ENCODE results near the gene FAN1. TPM values are rescaled to one million over a fixed set of nuclear protein-coding genes. Genes with fewer than 3 reads are reported as not detected.

The FAN1 gene
- total RNA-seq, 1 donor from 2014 or later, result 17.5 TPM

DNA sequence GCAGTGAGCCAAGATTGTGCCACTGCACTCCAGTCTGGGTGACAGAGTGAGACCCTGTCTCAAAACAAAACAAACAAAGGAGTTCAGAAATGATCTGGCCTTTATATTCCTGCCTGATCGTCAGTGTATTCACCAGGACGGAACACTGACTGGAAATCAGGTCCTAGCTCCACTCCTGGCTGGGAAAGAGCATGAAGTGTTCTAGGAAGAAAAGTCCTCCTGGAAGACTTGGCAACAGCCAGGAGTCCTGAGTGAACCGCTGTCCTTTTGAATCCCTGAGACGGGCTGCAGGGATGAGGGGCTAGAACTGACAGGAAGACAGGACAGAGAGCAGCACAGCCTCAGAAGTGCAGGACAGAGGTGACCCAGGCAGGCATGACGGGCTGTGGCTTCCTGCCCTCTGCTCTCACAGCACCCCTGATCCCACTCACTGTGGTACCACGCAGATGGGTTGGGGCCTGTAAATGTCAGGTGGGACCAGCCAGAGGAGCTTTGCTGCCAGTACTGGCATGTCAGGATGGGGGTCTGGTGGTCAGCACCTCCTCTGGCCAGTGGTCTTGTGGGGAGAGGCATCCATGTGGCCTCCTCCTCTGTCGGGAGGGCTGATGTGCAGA is 23.5 kb downstream of the FAN1 start:
- Mint-ChIP-seq H3K36me3 (ENCODE audit: low read depth, unreplicated experiment) (peaks cover 21% of the 10 kb centered on the region), H3K27me3 (ENCODE audit: unreplicated experiment) (no peaks in the 10 kb centered on the region), H3K4me1 (ENCODE audit: unreplicated experiment) (peaks cover 12% of the 10 kb centered on the region), H3K27ac (ENCODE audit: unreplicated experiment) (no peak overlapping the region), H3K9me3 (ENCODE audit: unreplicated experiment) (no peaks in the 10 kb centered on the region), H3K4me3 (ENCODE audit: unreplicated experiment) (no peak overlapping the region)
- DNase-seq (ENCODE audit: low spot score), result no peak
- TF ChIP-seq, protein P1, sequence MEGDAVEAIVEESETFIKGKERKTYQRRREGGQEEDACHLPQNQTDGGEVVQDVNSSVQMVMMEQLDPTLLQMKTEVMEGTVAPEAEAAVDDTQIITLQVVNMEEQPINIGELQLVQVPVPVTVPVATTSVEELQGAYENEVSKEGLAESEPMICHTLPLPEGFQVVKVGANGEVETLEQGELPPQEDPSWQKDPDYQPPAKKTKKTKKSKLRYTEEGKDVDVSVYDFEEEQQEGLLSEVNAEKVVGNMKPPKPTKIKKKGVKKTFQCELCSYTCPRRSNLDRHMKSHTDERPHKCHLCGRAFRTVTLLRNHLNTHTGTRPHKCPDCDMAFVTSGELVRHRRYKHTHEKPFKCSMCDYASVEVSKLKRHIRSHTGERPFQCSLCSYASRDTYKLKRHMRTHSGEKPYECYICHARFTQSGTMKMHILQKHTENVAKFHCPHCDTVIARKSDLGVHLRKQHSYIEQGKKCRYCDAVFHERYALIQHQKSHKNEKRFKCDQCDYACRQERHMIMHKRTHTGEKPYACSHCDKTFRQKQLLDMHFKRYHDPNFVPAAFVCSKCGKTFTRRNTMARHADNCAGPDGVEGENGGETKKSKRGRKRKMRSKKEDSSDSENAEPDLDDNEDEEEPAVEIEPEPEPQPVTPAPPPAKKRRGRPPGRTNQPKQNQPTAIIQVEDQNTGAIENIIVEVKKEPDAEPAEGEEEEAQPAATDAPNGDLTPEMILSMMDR (IDR thresholded peaks at IDR 0.05; ENCODE audit: unreplicated experiment), result no peak

DNA sequence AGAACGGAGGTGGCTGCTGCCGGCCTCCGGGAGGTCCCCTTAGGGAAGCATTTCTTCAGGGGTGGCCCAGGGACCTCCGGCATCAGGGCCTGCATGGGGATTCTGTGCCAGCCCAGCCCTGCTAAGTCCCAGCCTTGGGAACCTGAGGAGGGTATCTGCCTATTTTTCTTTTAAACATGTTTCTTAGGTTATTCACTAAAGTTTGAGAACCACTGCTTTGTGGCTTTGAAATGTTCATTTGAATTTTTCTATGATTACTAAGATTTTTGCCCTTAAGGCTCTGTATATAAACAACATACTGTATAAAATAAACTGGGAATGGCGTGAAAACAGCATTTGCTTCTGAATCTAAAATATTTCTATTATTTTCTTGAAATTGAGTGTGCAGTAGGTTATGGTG is 24.4 kb downstream of the FAN1 start:
- TF ChIP-seq, protein P1 (IDR thresholded peaks at IDR 0.05; ENCODE audit: unreplicated experiment), result no peak
- no peak overlapping the region for H3K27ac Mint-ChIP-seq (ENCODE audit: unreplicated experiment)
- H3K4me1 Mint-ChIP-seq (ENCODE audit: unreplicated experiment), result peaks cover 4% of the 10 kb centered on the region
- no peak overlapping the region for H3K4me3 Mint-ChIP-seq (ENCODE audit: unreplicated experiment)
- H3K27me3 Mint-ChIP-seq (ENCODE audit: unreplicated experiment), result no peaks in the 10 kb centered on the region
- no peaks in the 10 kb centered on the region for H3K9me3 Mint-ChIP-seq (ENCODE audit: unreplicated experiment)
- DNase-seq (ENCODE audit: low spot score), result no peak
- H3K36me3 Mint-ChIP-seq (ENCODE audit: low read depth, unreplicated experiment), result peaks cover 23% of the 10 kb centered on the region

- peaks cover 18% of the 10 kb centered on the region for H3K36me3 Mint-ChIP-seq (ENCODE audit: low read depth, unreplicated experiment)
- no peaks in the 10 kb centered on the region for H3K27me3 Mint-ChIP-seq (ENCODE audit: unreplicated experiment)
- TF ChIP-seq, protein P1 (IDR thresholded peaks at IDR 0.05; ENCODE audit: unreplicated experiment), result no peak
- H3K4me3 Mint-ChIP-seq (ENCODE audit: unreplicated experiment), result no peak overlapping the region
- H3K9me3 Mint-ChIP-seq (ENCODE audit: unreplicated experiment), result no peaks in the 10 kb centered on the region
- H3K27ac Mint-ChIP-seq (ENCODE audit: unreplicated experiment), result no peak overlapping the region
- no peak for DNase-seq (ENCODE audit: low spot score)
- H3K4me1 Mint-ChIP-seq (ENCODE audit: unreplicated experiment), result no peaks in the 10 kb centered on the region
These were observed 25.5 kb downstream of the FAN1 start for GRCh38 chr15:30929064-30929669.

DNA sequence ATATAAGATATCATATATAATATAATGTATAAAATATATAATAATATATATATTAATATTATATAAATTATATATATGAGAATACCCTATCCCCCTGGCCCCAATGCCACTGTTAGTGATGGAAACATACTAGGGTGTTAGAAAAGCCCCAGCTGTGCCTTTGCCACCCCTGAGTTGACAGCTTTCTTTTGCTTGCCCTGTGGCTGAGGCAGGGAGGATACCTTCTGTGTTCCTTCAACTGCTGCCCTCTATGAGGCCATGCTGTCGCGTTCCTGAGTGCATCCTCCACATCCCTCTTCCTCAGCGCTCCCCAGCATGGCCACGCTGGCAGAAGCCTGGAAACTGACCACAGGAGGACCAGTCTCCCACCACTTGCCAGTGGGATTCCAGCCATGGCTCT is 26.3 kb downstream of the FAN1 start:
- H3K36me3 Mint-ChIP-seq (ENCODE audit: low read depth, unreplicated experiment), result peaks cover 18% of the 10 kb centered on the region
- no peaks in the 10 kb centered on the region for H3K4me1 Mint-ChIP-seq (ENCODE audit: unreplicated experiment)
- H3K9me3 Mint-ChIP-seq (ENCODE audit: unreplicated experiment), result no peaks in the 10 kb centered on the region
- H3K27ac Mint-ChIP-seq (ENCODE audit: unreplicated experiment), result no peak overlapping the region
- no peak overlapping the region for H3K4me3 Mint-ChIP-seq (ENCODE audit: unreplicated experiment)
- no peaks in the 10 kb centered on the region for H3K27me3 Mint-ChIP-seq (ENCODE audit: unreplicated experiment)
- DNase-seq (ENCODE audit: low spot score), result no peak
- TF ChIP-seq, protein P1 (IDR thresholded peaks at IDR 0.05; ENCODE audit: unreplicated experiment), result no peak

DNA sequence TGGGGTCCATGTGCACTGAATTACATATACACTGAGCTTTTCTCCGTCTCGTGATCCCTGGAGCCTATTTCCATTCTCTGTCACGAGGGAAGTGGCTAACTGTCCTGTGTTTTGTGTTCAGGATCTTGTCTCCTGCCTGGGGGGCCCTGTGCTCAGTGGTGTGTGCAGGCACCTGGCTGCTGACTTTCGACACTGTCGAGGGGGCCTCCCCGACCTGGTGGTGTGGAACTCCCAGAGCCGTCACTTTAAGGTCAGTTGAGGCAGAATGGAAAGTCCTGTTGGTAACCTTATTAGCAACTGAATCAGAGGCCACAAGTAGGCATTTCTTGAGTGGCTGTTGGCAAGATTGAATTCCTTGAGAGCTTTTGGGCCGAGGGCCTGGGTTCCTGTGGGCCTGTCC is 26.7 kb downstream of the FAN1 start:
- H3K27ac Mint-ChIP-seq (ENCODE audit: unreplicated experiment), result no peak overlapping the region
- TF ChIP-seq, protein P1 (IDR thresholded peaks at IDR 0.05; ENCODE audit: unreplicated experiment), result no peak

More for the DNA sequence above, 26.7 kb downstream of the FAN1 start:
- no peaks in the 10 kb centered on the region for H3K9me3 Mint-ChIP-seq (ENCODE audit: unreplicated experiment)
- no peak overlapping the region for H3K4me3 Mint-ChIP-seq (ENCODE audit: unreplicated experiment)
- DNase-seq (ENCODE audit: low spot score), result no peak
- no peaks in the 10 kb centered on the region for H3K4me1 Mint-ChIP-seq (ENCODE audit: unreplicated experiment)
- H3K36me3 Mint-ChIP-seq (ENCODE audit: low read depth, unreplicated experiment), result peaks cover 18% of the 10 kb centered on the region
- H3K27me3 Mint-ChIP-seq (ENCODE audit: unreplicated experiment), result no peaks in the 10 kb centered on the region
